ENCODE measurements around the gene DCN. TPM values are rescaled to one million over a fixed set of nuclear protein-coding genes. Genes with fewer than 3 reads are reported as not detected.

The DCN gene
- total RNA-seq, 4 donors from 2014 or later, result 552 to 2,825 (median 1,634) TPM

GRCh38 chr12:91133871-91134270 lies 48.7 kb downstream of the DCN start:
- Histone ChIP-seq H3K27ac (no peak overlapping the region), H3K4me3 (no peak overlapping the region), H3K9me3 (no peaks in the 10 kb centered on the region), H3K27me3 (no peaks in the 10 kb centered on the region), H3K36me3 (no peaks in the 10 kb centered on the region), H3K4me1 (peaks cover 5 to 13% (median 9%) of the 10 kb centered on the region in 3 donors)
- TF ChIP-seq CTCF (IDR thresholded peaks at IDR 0.05) (no peak), EP300 (IDR thresholded peaks at IDR 0.05) (no peak), POLR2AphosphoS5 (IDR thresholded peaks at IDR 0.05) (no peak)
- WGBS, 2 donors (ENCODE audit: low coverage in 1 of 2), result 50 to 85% methylated on average over 1 of the region's 1 CpG
- ATAC-seq, result no peak

GRCh38 chr12:91129662-91130362 lies 52.8 kb downstream of the DCN start:
- Histone ChIP-seq H3K9me3 (no peaks in the 10 kb centered on the region), H3K4me3 (no peak overlapping the region), H3K36me3 (no peaks in the 10 kb centered on the region), H3K27me3 (no peaks in the 10 kb centered on the region), H3K4me1 (no peaks in the 10 kb centered on the region), H3K27ac (no peak overlapping the region)
- ATAC-seq, result no peak
- WGBS, 2 donors (ENCODE audit: low coverage in 1 of 2), result 100% methylated on average over 1 to 2 of the region's 2 CpGs
- no peak for TF ChIP-seq POLR2AphosphoS5 (IDR thresholded peaks at IDR 0.05)
- TF ChIP-seq CTCF (IDR thresholded peaks at IDR 0.05), result no peak
- TF ChIP-seq EP300 (IDR thresholded peaks at IDR 0.05), result no peak
- TF ChIP-seq POLR2A (IDR thresholded peaks at IDR 0.05), result no peak

- Histone ChIP-seq H3K9me3 (no peaks in the 10 kb centered on the region), H3K36me3 (no peaks in the 10 kb centered on the region), H3K4me1 (no peaks in the 10 kb centered on the region), H3K27me3 (no peaks in the 10 kb centered on the region), H3K4me3 (no peak overlapping the region), H3K27ac (no peak overlapping the region)
- whole genome bisulfite sequencing, 2 donors (ENCODE audit: low coverage in 1 of 2), result 83 to 93% methylated on average over 3 of the region's 3 CpGs
- no peak for TF ChIP-seq CTCF (IDR thresholded peaks at IDR 0.05)
- no peak for TF ChIP-seq POLR2AphosphoS5 (IDR thresholded peaks at IDR 0.05)
- no peak for TF ChIP-seq POLR2A (IDR thresholded peaks at IDR 0.05)
- TF ChIP-seq EP300 (IDR thresholded peaks at IDR 0.05), result no peak
- no peak for ATAC-seq
Observed at GRCh38 chr12:91127751-91128150, 54.9 kb downstream of the DCN start.

GRCh38 chr12:91127306-91127705 lies 55.3 kb downstream of the DCN start:
- H3K9me3 ChIP-seq, result no peaks in the 10 kb centered on the region
- no peak for TF ChIP-seq POLR2A (IDR thresholded peaks at IDR 0.05)
- TF ChIP-seq CTCF (IDR thresholded peaks at IDR 0.05), result no peak
- TF ChIP-seq POLR2AphosphoS5 (IDR thresholded peaks at IDR 0.05), result no peak
- no peak for TF ChIP-seq EP300 (IDR thresholded peaks at IDR 0.05)
- no peak overlapping the region for H3K27ac ChIP-seq
- ATAC-seq, result no peak
- H3K27me3 ChIP-seq, result no peaks in the 10 kb centered on the region
- no peaks in the 10 kb centered on the region for H3K4me1 ChIP-seq
- no peak overlapping the region for H3K4me3 ChIP-seq
- 78 to 84% methylated on average over 2 of the region's 2 CpGs for WGBS, 2 donors (ENCODE audit: low coverage in 1 of 2)
- no peaks in the 10 kb centered on the region for H3K36me3 ChIP-seq

- no peak for ATAC-seq
Observed at GRCh38 chr12:91126516-91126915, 56.1 kb downstream of the DCN start.

More at GRCh38 chr12:91126516-91126915, 56.1 kb downstream of the DCN start:
- no peaks in the 10 kb centered on the region for H3K9me3 ChIP-seq
- H3K27me3 ChIP-seq, result no peaks in the 10 kb centered on the region
- no peak for TF ChIP-seq EP300 (IDR thresholded peaks at IDR 0.05)
- no peak for TF ChIP-seq POLR2AphosphoS5 (IDR thresholded peaks at IDR 0.05)
- TF ChIP-seq CTCF (IDR thresholded peaks at IDR 0.05), result no peak
- no peak for TF ChIP-seq POLR2A (IDR thresholded peaks at IDR 0.05)
- H3K4me1 ChIP-seq, result no peaks in the 10 kb centered on the region
- no peak overlapping the region for H3K27ac ChIP-seq
- 21 to 67% methylated on average over 1 of the region's 1 CpG for WGBS, 2 donors (ENCODE audit: low coverage in 1 of 2)
- H3K4me3 ChIP-seq, result no peak overlapping the region
- no peaks in the 10 kb centered on the region for H3K36me3 ChIP-seq
